ENCODE measurements around the gene NFXL1. TPM values are rescaled to one million over a fixed set of nuclear protein-coding genes. Genes with fewer than 3 reads are reported as not detected.
"Not testable (repeated sequence)": the region's sequence is repeated elsewhere in the genome, so short reads cannot be mapped to it uniquely, and the experiment has no call there.

NFXL1 gene
- total RNA-seq, 1 experiment from 2014 or later, result 15.7 TPM

DNA sequence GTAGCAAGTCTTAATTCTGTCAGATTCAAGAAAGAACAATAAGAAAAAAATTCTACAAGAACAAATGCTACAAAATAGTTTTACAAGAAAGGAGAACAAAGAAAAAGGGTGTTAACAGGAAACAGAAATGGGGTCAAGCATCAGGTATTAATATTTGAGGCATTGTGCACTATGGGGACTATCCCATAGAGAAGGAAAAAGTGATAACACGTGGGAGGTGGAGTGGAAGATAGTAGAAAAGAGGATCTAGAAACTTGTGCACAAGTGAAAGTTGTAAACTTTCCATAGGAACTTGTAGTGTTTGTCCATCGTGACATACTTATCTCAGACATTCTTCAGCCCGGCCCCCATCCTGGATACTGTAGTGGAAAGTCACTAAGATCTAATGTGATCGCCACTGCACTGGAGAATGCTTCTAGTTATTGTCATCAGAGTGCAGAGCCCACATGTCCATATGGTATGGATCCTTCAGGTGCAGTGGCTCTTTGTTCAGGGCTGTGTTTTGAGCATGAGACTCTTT is 15.4 kb upstream of the NFXL1 start:
- no peaks in the 10 kb centered on the region for H4K20me1 ChIP-seq (ENCODE audit: insufficient read depth)
- H3K4me1 ChIP-seq (replicated peaks; ENCODE audit: insufficient read depth), result no peaks in the 10 kb centered on the region
- no peaks in the 10 kb centered on the region for H3F3A ChIP-seq (ENCODE audit: insufficient read depth, low read depth)
- no peak overlapping the region for H3K4me3 ChIP-seq
- CTCF ChIA-PET, result no interaction called here
- TF ChIP-seq EZH2 (IDR thresholded peaks at IDR 0.05; ENCODE audit: low read depth), result no peak
- TF ChIP-seq, protein P1, sequence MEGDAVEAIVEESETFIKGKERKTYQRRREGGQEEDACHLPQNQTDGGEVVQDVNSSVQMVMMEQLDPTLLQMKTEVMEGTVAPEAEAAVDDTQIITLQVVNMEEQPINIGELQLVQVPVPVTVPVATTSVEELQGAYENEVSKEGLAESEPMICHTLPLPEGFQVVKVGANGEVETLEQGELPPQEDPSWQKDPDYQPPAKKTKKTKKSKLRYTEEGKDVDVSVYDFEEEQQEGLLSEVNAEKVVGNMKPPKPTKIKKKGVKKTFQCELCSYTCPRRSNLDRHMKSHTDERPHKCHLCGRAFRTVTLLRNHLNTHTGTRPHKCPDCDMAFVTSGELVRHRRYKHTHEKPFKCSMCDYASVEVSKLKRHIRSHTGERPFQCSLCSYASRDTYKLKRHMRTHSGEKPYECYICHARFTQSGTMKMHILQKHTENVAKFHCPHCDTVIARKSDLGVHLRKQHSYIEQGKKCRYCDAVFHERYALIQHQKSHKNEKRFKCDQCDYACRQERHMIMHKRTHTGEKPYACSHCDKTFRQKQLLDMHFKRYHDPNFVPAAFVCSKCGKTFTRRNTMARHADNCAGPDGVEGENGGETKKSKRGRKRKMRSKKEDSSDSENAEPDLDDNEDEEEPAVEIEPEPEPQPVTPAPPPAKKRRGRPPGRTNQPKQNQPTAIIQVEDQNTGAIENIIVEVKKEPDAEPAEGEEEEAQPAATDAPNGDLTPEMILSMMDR (conservative IDR thresholded peaks at IDR 0.05), result no peak
- BruUV-seq (replicated peaks), result no TSS peak
- H3K27me3 ChIP-seq (ENCODE audit: insufficient read depth, low read depth), result no peaks in the 10 kb centered on the region
- no peaks in the 10 kb centered on the region for H3K79me2 ChIP-seq (ENCODE audit: low read depth)
- no peak overlapping the region for H3K4me2 ChIP-seq
- POLR2A ChIA-PET (ENCODE audit: unreplicated experiment), result no interaction called here
- no peak overlapping the region for H3K27ac ChIP-seq
- H3K9me2 ChIP-seq (ENCODE audit: insufficient read depth), result no peaks in the 10 kb centered on the region
- DNase-seq, result no peak
- no peaks in the 10 kb centered on the region for H3K36me3 ChIP-seq (ENCODE audit: low read depth)
- H2AFZ ChIP-seq, result no peak overlapping the region
- intact Hi-C loops (cut with micrococcal nuclease; ENCODE audit: unreplicated experiment), result loop anchor here (5.0 kb wide), 2 partner anchors 163 to 242 kb away; no protein-coding TSS in a partner anchor
- H3K9me3 ChIP-seq (ENCODE audit: insufficient read depth, low read depth), result no peaks in the 10 kb centered on the region

DNA sequence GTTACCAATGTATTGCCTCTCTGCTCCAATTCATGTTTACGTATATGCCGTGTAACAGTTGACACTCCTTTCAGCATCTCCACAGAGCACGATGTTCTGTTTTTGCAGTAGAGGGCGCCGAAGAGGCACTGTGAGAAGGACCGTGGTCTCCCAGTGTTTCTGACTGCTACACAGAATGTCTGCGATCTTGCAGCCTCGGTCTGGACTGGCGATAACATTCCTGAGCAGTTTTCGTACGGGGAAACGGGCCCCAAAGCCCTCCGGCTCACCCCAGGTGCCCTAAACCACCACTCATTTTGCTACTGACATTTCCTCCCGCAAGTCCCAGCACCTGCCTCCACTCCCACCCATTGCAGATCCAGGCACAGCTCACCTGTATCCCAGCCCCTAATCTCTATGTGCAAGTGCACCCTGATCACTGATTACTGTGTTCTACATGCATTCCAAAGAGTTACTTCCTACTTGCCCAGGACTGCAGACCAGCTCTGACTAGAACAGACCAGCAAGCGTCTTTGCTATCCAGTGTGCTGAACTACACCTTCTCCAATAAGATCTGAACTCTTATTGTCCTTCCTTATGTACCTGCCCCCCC is 12.4 kb upstream of the NFXL1 start:
- Histone ChIP-seq H3K4me2 (no peak overlapping the region), H3K4me3 (no peak overlapping the region), H2AFZ (no peak overlapping the region), H3K79me2 (ENCODE audit: low read depth) (no peaks in the 10 kb centered on the region), H3K4me1 (replicated peaks; ENCODE audit: insufficient read depth) (no peaks in the 10 kb centered on the region), H3K27ac (no peak overlapping the region), H4K20me1 (ENCODE audit: insufficient read depth) (no peaks in the 10 kb centered on the region), H3K9me2 (ENCODE audit: insufficient read depth) (no peaks in the 10 kb centered on the region), H3K36me3 (ENCODE audit: low read depth) (no peaks in the 10 kb centered on the region), H3K27me3 (ENCODE audit: insufficient read depth, low read depth) (no peaks in the 10 kb centered on the region), H3F3A (ENCODE audit: insufficient read depth, low read depth) (no peaks in the 10 kb centered on the region), H3K9me3 (ENCODE audit: insufficient read depth, low read depth) (no peaks in the 10 kb centered on the region; the same call in 1 of the 2 replicates)
- CTCF ChIA-PET, result no interaction called here
- TF ChIP-seq, protein P1 (conservative IDR thresholded peaks at IDR 0.05), result peak; percentile 40
- no peak for TF ChIP-seq EZH2 (IDR thresholded peaks at IDR 0.05; ENCODE audit: low read depth)
- DNase-seq, result peak in 1 of 2 experiments; percentile 18
- no TSS peak for BruUV-seq (replicated peaks)
- intact Hi-C loops (cut with micrococcal nuclease; ENCODE audit: unreplicated experiment), result loop anchor here (5.0 kb wide), 1 partner anchor 166 kb away; no protein-coding TSS in a partner anchor
- POLR2A ChIA-PET (ENCODE audit: unreplicated experiment), result no interaction called here

DNA sequence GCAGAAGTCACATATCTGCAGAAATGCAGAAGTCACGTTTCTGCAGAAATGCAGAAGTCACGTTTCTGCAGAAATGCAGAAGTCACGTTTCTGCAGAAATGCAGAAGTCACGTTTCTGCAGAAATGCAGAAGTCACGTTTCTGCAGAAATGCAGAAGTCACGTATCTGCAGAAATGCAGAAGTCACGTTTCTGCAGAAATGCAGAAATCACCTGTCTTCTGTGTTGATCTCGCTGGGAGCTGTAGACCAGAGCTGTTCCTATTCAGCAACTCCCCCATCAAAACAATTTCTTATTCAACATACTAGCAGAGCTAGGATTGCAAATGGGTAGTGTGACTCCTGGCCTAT is 8.9 kb upstream of the NFXL1 start:
- intact Hi-C loops (cut with micrococcal nuclease; ENCODE audit: unreplicated experiment); H3K4me2 ChIP-seq; H3K4me3 ChIP-seq; H3K27me3 ChIP-seq (ENCODE audit: insufficient read depth, low read depth); H3K79me2 ChIP-seq (ENCODE audit: low read depth); POLR2A ChIA-PET (ENCODE audit: unreplicated experiment); H4K20me1 ChIP-seq (ENCODE audit: insufficient read depth); H3K9me3 ChIP-seq (ENCODE audit: insufficient read depth, low read depth); H3K4me1 ChIP-seq (replicated peaks; ENCODE audit: insufficient read depth); H3K36me3 ChIP-seq (ENCODE audit: low read depth); DNase-seq; CTCF ChIA-PET; H3K27ac ChIP-seq; H3K9me2 ChIP-seq (ENCODE audit: insufficient read depth); H2AFZ ChIP-seq; BruUV-seq (replicated peaks); H3F3A ChIP-seq (ENCODE audit: insufficient read depth, low read depth): not testable (repeated sequence)

DNA sequence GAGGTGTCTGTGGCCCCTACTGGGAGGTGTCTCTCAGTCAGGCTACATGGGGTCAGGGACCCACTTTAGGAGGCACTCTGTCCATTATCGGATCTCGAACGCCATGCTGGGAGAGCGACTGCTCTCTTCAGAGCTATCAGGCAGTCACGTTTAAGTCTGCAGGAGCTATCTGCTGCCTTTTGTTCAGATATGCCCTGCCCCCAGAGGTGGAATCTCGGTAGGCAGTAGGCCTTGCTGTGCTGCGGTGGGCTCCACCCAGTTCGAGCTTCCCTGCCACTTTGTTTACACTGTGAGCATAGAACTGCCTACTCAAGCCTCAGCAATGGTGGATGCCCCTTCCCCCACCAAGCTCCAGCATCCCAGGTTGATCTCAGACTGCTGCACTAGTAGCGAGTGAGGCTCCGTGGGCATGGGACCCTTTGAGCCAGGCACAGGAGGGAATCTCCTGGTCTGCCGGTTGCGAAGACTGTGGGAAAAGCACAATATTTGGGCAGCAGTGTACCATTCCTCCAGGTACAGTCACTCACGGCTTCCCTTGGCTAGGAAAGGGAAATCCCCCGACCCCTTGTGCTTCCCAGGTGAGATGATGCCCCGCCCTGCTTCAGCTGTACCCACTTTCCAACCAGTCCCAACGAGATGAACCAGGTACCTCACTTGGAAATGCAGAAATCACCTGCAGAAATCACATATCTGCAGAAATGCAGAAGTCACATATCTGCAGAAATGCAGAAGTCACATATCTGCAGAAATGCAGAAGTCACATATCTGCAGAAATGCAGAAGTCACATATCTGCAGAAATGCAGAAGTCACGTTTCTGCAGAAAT is 8.3 kb upstream of the NFXL1 start:
- H3K4me1 ChIP-seq (replicated peaks; ENCODE audit: insufficient read depth); H3K79me2 ChIP-seq (ENCODE audit: low read depth); H2AFZ ChIP-seq; H3K36me3 ChIP-seq (ENCODE audit: low read depth); H3K4me3 ChIP-seq; H3K27me3 ChIP-seq (ENCODE audit: insufficient read depth, low read depth); DNase-seq; H3K27ac ChIP-seq; H3F3A ChIP-seq (ENCODE audit: insufficient read depth, low read depth); POLR2A ChIA-PET (ENCODE audit: unreplicated experiment); H4K20me1 ChIP-seq (ENCODE audit: insufficient read depth); BruUV-seq (replicated peaks); H3K9me2 ChIP-seq (ENCODE audit: insufficient read depth); intact Hi-C loops (cut with micrococcal nuclease; ENCODE audit: unreplicated experiment); CTCF ChIA-PET; H3K4me2 ChIP-seq; H3K9me3 ChIP-seq (ENCODE audit: insufficient read depth, low read depth): not testable (repeated sequence)

DNA sequence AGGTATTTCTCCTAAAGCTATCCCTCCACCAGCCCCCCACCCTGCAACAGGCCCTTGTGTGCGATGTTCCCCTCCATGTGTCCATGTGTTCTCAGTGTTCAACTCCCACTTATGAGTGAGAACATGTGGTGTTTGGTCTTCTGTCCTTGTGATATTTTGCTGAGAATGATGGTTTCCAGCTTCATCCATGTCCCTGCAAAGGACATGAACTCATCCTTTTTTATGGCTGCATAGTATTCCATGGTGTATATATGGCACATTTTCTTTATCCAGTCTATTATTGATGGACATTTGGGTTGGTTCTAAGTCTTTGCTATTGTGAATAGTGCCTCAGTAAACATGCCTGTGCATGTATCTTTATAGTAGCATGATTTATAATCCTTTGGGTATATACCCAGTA is 2.8 kb upstream of the NFXL1 start:
- DNase-seq; POLR2A ChIA-PET (ENCODE audit: unreplicated experiment); H3K27ac ChIP-seq; H3K9me3 ChIP-seq (ENCODE audit: insufficient read depth, low read depth); CTCF ChIA-PET; H3K27me3 ChIP-seq (ENCODE audit: insufficient read depth, low read depth); H3K4me1 ChIP-seq (replicated peaks; ENCODE audit: insufficient read depth); H3F3A ChIP-seq (ENCODE audit: insufficient read depth, low read depth); BruUV-seq (replicated peaks); H3K4me2 ChIP-seq; H4K20me1 ChIP-seq (ENCODE audit: insufficient read depth); H3K4me3 ChIP-seq; H2AFZ ChIP-seq; H3K36me3 ChIP-seq (ENCODE audit: low read depth); H3K9me2 ChIP-seq (ENCODE audit: insufficient read depth): not testable (repeated sequence)
- intact Hi-C loops (cut with micrococcal nuclease; ENCODE audit: unreplicated experiment), result loop anchor here (10.0 kb wide), 1 partner anchor 208 kb away; no protein-coding TSS in a partner anchor
- peaks cover 18% of the 10 kb centered on the region for H3K79me2 ChIP-seq (ENCODE audit: low read depth)

Measured in PC-9 (cell line).